GM12892 (cell line): Measurements from ENCODE around the gene ZNF219.

Experiments used
- POLR2A ChIP-seq: IDR thresholded peaks from 2 replicates; pipeline ENCODE4 v1.6.1; 2011; ENCODE audit warnings: low read depth, low read length, control low read depth
- TAF1 ChIP-seq: IDR thresholded peaks from 2 replicates; pipeline ENCODE4 v1.6.1; 2011; ENCODE audit warnings: low read depth, mild to moderate bottlenecking, control low read depth, low read length, borderline replicate concordance

DNA sequence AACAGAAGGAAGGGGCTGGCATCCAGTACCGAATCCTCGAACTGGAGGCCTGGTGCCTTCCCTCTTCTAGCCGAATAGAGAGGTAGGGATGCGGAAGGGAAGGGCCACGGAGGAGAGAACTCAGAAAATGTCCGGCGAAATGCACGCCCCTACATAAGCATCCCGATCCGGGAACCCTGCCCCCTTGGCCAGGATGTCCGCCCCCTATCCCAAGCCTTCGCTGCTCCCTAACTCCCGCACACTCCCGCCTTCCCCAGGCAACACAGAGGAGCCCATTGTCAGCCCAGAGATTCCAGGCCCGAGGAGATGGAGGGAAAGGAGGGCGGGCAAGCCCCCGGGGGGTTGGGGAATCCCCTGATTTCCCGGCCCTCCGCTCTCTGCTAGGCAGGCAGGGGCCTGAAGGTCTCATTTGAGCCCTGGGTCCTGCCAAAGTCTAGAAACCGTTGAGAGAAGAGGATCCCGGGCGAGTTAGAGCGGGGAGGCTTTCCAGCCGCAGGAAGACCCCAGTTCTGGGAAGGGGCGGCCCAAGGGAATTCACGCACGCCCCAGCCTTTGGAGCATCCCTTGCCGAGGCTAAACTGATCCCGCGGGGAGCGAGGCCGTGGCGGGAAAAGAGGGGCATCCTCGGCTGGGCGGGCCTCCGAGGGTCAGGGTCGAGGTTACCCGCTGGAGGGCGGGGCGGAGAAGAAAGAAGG lies 28.9 kb downstream of the ZNF219 start:
- TF ChIP-seq TAF1 = no peak
- no peak for TF ChIP-seq POLR2A
